ENCODE data around the gene WTAP.
"Not testable (repeated sequence)": the region's sequence is repeated elsewhere in the genome, so short reads cannot be mapped to it uniquely, and the experiment has no call there.

The WTAP gene

GRCh38 chr6:159729598-159730331 lies 2.5 kb downstream of the WTAP start:
- no peak for DNase-seq

GRCh38 chr6:159730332-159730676 lies 3.0 kb downstream of the WTAP start:
- DNase-seq, result no peak

GRCh38 chr6:159732550-159732949 lies 5.2 kb downstream of the WTAP start:
- not testable (repeated sequence) for DNase-seq

GRCh38 chr6:159733395-159733794 lies 6.1 kb downstream of the WTAP start:
- not testable (repeated sequence) for DNase-seq

- no peak for DNase-seq
Measured at GRCh38 chr6:159736908-159737307, 9.6 kb downstream of the WTAP start.

- DNase-seq, result no peak
Measured at GRCh38 chr6:159739341-159739740, 12.0 kb downstream of the WTAP start.

- no peak for DNase-seq
Measured at GRCh38 chr6:159742165-159742564, 14.9 kb downstream of the WTAP start.

- DNase-seq, result no peak
Measured at GRCh38 chr6:159745081-159745480, 17.8 kb downstream of the WTAP start.

GRCh38 chr6:159746759-159747158 lies 19.5 kb downstream of the WTAP start:
- no peak for DNase-seq

- DNase-seq, result not testable (repeated sequence)
Measured at GRCh38 chr6:159748127-159748526, 20.8 kb downstream of the WTAP start.

- DNase-seq, result no peak
Measured at GRCh38 chr6:159751448-159751847, 24.1 kb downstream of the WTAP start.

GRCh38 chr6:159753081-159753872 lies 26.0 kb downstream of the WTAP start:
- no peak for DNase-seq

- DNase-seq, result no peak
Measured at GRCh38 chr6:159754401-159754800, 27.1 kb downstream of the WTAP start.

- DNase-seq, result no peak
Measured at GRCh38 chr6:159754959-159755914, 27.9 kb downstream of the WTAP start.

- DNase-seq, result no peak
Measured at GRCh38 chr6:159756508-159756907, 29.2 kb downstream of the WTAP start.

- DNase-seq, result no peak
Measured at GRCh38 chr6:159758031-159759001, 31.0 kb downstream of the WTAP start.

- DNase-seq, result no peak
Measured at GRCh38 chr6:159759645-159760044, 32.3 kb downstream of the WTAP start.

- DNase-seq, result no peak
Measured at GRCh38 chr6:159760602-159761057, 33.3 kb downstream of the WTAP start.

- no peak for DNase-seq
Measured at GRCh38 chr6:159761129-159761872, 34.0 kb downstream of the WTAP start.

GRCh38 chr6:159761873-159762680 lies 34.8 kb downstream of the WTAP start, which contains the start of gene ACAT2:
ACAT2 (plus strand) TSS chr6:159762045; CDS start chr6:159762088, 43 bp downstream.
- peak; percentile 76 for DNase-seq

Measured in GOT3 (cell line).